GM19035 (cell line): ENCODE results near the gene CD300H.
"Not testable (repeated sequence)": the region's sequence is repeated elsewhere in the genome, so short reads cannot be mapped to it uniquely, and the experiment has no call there.

ENCODE experiments used
- ATAC-seq: cut with Tn5 transposase; IDR thresholded peaks from one replicate; pipeline ENCODE4 v1.9.1; 2021; ENCODE audit not compliant: unreplicated experiment

The CD300H gene

GRCh38 chr17:74528491-74529199 is 38.7 kb downstream of the CD300H start:
- no peak for ATAC-seq

- no peak for ATAC-seq
These were observed 39.6 kb downstream of the CD300H start for GRCh38 chr17:74527756-74528155.

GRCh38 chr17:74527081-74527480 is 40.2 kb downstream of the CD300H start:
- ATAC-seq, result no peak

GRCh38 chr17:74526681-74527080 is 40.6 kb downstream of the CD300H start:
- ATAC-seq, result no peak

- ATAC-seq, result no peak
These were observed 41.5 kb downstream of the CD300H start for GRCh38 chr17:74525781-74526288.

GRCh38 chr17:74525465-74525725 is 41.9 kb downstream of the CD300H start:
- ATAC-seq, result no peak

- ATAC-seq, result no peak
These were observed 42.5 kb downstream of the CD300H start for GRCh38 chr17:74524653-74525464.

- ATAC-seq, result no peak
These were observed 44.0 kb downstream of the CD300H start for GRCh38 chr17:74523308-74523707.

GRCh38 chr17:74522381-74523105 is 44.8 kb downstream of the CD300H start:
- no peak for ATAC-seq

- no peak for ATAC-seq
These were observed 45.6 kb downstream of the CD300H start for GRCh38 chr17:74521701-74522201.

- ATAC-seq, result no peak
These were observed 46.4 kb downstream of the CD300H start for GRCh38 chr17:74520790-74521480.

GRCh38 chr17:74520016-74520434 is 47.3 kb downstream of the CD300H start:
- ATAC-seq, result no peak

- ATAC-seq, result not testable (repeated sequence)
These were observed 48.8 kb downstream of the CD300H start for GRCh38 chr17:74518413-74518981.

GRCh38 chr17:74516561-74517328 is 50.6 kb downstream of the CD300H start:
- no peak for ATAC-seq

- no peak for ATAC-seq
These were observed 51.4 kb downstream of the CD300H start for GRCh38 chr17:74515941-74516340.

- ATAC-seq, result no peak
These were observed 52.5 kb downstream of the CD300H start for GRCh38 chr17:74514632-74515334.

GRCh38 chr17:74513987-74514631 is 53.2 kb downstream of the CD300H start:
- ATAC-seq, result no peak

GRCh38 chr17:74512624-74513091 is 54.7 kb downstream of the CD300H start:
- ATAC-seq, result no peak

GRCh38 chr17:74512036-74512435 is 55.3 kb downstream of the CD300H start:
- no peak for ATAC-seq
